NCI-H1105 (cell line): ENCODE results near the gene OR10H3.
"Not testable (repeated sequence)": the region's sequence is repeated elsewhere in the genome, so short reads cannot be mapped to it uniquely, and the experiment has no call there.

ENCODE experiments used
- DNase-seq: peaks from one replicate; lab custom pipeline; 2025; lab: John Stamatoyannopoulos, UW

The OR10H3 gene

DNA sequence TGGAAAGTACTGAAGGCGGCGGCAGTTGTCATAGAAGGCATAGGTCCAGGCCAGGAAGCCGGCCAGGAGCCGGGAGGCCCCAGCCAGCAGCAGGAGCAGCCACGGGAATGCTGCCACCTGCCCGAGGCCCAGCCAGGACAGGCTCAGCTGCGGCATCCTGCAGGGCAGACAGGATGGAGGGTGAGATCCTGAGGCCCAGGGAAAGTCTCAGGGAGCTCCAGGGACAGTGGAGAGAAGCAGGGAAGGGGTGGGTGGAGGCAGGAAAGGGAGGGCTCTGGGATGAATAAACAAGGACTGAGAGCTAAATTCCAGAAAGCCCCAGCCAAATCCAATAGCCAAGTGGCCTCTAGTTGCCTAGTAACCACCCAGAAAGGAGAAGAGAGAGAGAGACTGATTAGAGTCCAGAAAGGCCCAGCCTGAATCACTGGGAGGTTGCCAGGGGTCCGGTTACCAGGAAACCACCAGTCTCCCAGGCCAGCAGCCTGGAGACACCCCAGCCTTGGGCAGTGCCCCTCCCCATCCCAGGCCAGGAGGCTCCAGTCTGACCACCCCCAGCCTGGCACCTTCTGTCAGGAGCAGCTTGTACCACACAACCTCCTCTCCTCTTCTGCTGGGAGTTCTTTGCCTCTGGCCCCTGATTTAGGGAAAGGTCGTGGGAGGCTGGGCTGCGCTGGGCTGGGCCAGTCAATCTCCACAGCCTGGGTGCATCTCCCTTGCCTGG is 42.1 kb downstream of the OR10H3 start:
- DNase-seq = no peak

DNA sequence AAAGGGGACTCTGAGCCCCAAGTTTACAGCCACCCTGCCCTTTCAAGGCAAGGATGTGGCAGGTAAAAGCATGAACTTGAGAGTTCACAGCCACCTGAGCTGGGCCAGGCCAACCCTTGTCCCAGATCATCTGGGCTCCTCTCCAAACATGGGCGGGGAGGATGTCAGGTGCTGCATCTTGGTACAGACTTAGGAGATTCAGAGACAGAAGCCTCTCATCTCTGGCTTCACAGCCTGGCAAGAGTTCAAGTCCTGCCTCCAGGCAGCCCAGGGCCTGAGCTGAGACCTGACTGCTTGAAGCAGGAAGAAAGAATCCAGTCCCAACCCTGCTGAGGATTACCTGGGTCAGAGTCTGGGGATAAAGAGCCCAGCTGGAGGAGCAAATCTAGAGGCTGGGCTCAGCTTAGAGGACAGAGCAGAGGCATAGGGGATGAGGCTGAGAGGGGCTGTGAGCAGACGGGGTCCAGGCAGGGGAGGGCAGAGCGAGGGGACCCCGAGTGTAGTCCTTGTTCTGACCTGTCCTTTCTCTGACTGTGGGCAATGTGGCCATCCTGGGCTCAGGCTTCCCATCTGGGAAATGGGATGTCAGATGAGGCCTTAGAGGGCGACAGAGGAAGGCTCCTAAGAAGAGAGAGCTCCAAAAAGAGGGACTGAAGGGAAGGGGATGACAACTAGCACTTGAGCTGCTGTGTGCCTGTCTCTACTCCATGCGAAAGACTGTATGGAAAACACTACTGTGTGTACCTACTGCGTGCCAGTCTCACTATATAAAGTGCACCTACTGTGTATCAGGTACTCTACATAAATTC is 43.0 kb downstream of the OR10H3 start:
- DNase-seq = no peak

DNA sequence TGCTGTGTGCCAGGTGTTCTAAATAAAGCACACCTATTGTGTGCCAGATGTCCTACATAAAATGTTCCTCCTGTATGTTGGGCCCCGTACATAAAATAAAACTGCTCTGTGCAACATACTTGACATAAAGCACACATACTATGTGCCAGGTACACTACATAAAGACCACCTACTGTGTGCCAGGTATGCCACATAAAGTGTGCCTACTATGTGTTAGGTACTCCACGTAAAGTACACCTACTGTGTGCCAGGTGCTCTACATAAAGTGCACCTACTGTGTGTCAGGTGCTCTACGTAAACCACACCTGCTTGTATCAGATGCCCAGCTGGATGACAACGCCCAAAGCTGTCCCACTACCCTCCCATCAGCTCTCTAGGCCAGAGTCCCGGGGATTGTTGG is 43.9 kb downstream of the OR10H3 start:
- DNase-seq = no peak

DNA sequence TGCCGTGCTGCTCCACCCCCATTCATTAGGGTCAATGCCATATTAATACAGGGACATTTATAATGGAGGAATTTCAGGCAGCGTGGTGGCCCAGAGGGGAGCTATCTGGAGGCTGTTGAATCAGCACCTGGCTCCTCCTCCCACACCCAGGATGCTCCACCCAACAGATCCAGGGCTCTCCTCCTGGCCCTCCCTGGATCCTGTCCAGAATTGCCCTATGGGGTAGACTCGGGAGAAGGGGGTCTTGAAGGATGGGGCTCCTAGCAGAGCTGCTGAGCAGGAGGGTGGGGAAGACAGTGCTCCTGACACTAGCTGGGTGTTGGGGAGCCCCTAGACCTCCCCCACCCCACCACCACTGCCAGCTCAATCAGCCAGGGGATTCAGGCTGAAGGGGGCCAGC is 44.4 kb downstream of the OR10H3 start:
- no peak for DNase-seq

DNA sequence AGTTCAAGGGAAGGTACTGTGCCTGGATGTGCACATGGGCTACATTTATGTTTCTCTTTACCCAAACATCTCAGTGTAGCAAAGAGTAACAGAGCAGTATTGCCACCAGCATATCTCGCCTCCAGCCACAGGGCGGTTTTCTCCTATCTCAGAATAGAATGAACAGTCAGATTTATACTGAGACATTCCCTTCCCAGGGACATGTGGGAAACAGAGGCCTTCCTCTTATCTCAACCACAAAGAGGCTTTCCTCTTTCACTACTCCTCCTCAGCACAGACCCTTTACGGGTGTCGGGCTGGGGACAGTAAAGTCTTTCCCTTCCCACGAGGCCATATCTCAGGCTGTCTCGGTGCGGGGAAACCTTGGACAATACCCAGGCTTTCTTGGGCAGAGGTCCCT is 45.1 kb downstream of the OR10H3 start:
- not testable (repeated sequence) for DNase-seq

DNA sequence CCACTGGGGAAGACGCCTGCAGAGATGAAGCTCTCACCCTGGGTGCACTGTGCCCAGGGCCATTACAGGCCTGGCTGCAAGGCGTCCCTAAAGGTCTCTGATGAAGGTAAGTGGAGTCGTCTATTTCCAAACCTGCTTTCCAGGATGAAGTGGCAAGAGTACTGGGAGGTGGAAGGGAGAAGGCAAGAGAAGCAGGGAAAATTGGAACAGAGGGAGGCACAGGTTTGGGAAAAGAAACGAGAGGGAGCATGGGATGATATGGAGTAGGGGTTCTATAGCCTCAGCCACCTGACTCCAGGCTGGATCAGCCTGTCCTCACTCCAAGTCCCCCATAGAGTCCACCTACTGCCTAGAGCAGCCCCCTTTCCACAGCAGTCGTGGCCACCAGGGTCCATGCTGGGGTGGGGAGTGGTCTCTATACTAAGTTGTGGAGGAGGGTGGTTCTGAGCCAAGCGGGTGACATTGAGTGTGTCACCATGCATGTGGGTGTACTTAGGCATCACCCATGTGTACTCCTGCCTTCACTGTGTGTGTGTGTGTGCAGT is 49.9 kb downstream of the OR10H3 start, which contains the start of gene OR10H5:
OR10H5 (plus strand) TSS at position 51 of the 545 bp plus-strand sequence. CDS start 6,388 bp downstream, outside the sequence.
- DNase-seq = no peak

DNA sequence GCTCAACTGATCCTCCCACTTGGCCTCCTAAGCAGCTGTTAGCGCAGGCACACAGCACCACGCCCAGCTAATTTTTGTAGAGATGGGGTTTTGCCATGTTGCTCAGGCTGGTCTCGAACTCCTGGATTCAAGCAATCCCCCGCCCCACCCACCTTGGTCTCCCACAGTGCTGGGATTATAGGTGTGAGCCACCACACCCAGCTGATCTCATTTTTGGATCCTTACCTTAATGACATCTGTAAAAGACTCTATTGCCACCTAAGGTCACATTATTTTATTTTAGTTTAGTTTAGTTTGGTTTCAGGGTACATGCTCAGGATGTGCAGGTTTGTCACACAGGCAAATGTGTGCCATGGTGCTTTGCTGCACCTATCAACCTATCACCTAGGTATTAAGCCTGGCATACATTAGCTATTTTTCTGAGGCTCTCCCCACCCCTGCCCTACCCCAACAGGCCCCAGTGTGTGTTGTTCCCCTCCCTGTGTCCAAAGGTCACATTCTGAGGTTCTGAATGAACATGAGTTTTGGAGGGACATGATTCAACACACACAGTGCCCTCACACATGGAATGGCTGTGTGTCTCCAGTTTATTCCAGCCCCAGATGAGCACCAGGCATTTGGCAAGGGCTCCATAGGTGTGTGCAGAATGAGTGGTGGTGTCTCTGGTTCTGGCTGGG is 50.9 kb downstream of the OR10H3 start:
- no peak for DNase-seq

DNA sequence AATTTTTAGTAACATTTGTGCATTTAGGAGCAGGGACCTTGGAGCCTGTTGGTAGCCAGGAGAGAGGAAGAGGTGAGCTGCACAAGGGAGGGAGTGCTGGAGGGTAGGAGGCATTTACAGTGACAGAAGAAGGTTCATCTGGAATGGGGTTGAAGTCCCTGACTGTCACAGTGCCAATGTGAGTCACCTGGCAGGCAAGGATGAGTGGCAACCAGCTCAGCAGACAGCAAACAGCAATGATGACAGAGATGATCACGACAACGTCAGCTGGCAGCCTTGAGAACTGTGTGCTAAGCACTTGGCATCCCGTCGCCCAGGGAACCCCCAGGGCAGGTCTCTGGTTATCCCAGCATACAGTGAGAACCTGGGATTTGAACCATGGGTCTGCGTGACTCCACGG is 52.3 kb downstream of the OR10H3 start:
- DNase-seq = no peak
